Activated CD4-positive, alpha-beta T cell treated with anti-CD3 and anti-CD28 coated beads, Interleukin-2, amount 50 U/mL, for 16 hours (primary cell): Measurements from ENCODE around the gene SYT15.
"Not testable (repeated sequence)": the region's sequence is repeated elsewhere in the genome, so short reads cannot be mapped to it uniquely, and the experiment has no call there.

Source experiments
- DNase-seq: peaks from one replicate; pipeline ENCODE4 v3.0.0-alpha.2; 2020

SYT15 gene

DNA sequence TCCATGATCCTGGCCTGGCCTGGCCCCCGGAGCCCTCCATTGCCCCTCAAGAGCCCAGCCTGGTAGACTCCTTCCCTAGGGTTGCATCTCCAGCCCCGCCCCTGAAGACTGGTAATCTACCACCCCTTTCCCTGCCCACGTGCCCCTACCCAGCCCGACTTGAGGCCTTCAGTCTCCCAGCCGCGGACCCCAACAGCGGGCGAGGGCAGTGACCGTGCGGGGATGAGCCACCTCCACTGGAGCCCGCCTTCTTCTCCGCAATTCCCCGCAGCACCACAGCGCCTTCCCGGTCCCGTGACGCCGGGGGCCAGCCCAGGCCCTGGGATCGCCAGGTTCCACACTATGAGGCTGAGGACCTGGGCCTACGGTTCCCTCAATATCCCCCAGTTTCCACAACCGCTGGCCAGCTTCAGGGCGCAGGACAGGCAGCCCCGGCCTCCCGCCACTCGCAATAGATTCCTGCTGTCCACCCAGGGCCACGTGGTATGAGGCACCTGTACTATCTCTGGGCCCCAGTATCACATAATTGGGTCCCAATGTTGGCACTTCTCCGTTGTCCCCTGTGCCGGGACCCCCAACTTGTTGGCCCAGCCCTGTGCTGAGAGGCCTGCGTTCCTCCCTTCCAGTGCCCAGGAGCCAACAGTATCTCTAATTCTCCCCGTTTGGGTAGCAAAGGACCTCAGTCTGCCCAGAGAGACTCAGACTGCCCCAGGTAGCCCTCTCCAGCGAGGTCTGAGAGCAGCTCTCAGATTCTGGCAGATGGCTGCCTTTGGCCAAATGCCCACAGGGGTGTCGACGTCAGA lies 21.4 kb upstream of the SYT15 start:
- no peak for DNase-seq

- DNase-seq: no peak
Observed at GRCh38 chr10:46558122-46558391, 20.9 kb upstream of the SYT15 start.

DNA sequence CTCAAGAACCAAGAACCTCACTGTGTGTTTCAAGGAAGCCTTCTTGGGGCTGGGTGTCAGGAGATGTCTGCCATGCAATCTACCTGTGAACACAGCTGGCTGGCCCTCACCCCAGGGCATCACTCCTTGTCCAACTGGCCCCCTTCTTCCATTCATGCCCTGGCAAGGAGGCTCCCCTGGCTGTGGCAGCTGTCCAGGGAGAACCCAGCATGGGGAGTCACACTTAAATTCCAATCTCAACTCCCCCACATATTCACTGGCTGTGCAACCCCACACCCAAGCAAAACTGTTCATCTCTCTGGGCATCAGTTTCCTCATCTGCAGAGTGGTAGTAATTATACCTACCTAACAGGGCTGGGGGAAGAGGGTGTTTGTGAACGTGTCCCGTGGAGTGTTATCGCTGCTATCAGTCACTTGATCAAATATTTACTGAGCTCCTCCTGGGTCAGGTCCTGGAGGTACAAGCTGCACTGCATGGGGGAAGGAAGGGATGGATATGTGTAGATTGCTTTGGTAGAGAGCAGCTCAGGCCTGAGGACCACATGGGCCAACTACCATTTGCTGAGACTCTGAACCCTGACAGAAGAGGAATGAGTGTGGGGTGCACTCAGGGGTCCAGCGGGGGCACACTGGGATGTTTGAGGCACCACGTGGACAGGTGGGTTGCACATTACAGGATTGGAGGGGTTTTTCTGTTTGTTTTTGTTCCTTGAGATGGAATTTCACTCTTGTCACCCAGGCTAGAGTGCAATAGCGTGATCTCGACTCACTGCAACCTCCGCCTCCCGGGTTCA lies 20.3 kb upstream of the SYT15 start:
- DNase-seq: no peak

- no peak for DNase-seq
Observed at GRCh38 chr10:46559231-46559671, 19.7 kb upstream of the SYT15 start.

DNA sequence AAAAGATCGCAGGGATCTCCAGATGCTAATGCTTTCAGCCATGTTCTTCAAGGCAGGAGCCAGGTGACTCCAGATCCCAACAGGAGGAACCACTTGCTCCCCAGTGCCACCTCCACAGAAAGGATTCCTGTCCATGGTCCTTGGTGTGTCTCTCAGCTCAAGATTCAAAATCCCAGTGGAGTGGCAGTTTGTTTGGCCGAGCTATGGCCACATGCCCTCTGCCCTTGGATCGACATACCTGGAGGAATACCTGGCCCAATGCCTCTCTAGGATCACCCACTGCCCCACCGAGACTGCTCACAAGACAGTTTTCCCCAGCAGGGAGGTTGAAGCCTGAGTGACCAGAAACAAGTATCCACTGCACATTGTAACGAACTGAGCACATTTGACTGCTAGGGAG lies 18.5 kb upstream of the SYT15 start:
- no peak for DNase-seq

GRCh38 chr10:46560952-46561351 lies 18.0 kb upstream of the SYT15 start:
- no peak for DNase-seq

GRCh38 chr10:46565591-46566332 lies 13.2 kb upstream of the SYT15 start:
- peak; percentile 63 for DNase-seq

- not testable (repeated sequence) for DNase-seq
Observed at GRCh38 chr10:46567151-46567550, 11.8 kb upstream of the SYT15 start.

DNA sequence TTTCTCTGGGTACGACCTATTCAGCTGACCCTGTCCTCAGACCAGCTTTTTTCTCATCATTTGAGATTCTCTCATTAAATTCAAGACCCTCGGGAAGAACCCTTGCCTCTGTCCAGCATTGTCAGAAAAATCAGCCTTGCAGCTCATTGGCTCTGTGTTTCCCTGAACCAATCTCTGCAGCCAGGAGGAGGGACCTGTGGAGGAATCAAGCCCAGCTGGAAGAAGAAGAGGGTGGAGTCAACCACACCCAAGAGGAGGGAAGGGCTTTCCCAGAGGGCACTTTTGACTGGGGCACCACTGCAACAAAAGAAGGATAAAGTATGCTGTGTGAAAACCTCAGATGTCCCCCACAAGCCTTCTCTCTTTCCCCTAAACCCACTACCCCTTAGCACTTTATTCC lies 8.3 kb upstream of the SYT15 start:
- DNase-seq: not testable (repeated sequence)

DNA sequence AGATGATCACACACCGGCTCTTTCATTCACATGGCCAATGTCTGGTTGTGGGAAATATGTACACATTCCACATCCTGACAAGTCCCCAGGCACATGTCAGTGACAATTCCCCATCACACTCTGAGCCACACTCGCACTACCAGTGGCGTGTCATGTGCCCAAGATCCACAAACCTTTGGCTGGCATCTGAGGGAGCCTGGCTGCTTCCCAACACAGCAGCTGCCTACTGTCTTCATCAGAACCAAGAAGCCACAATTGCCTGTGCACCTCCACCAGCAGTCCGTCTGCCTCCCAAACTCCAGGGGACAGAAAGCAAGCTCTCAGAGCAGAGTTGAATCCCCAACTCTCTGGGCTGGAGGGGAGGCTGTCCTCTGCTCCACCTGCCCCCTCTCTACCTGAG lies 6.2 kb upstream of the SYT15 start:
- DNase-seq: not testable (repeated sequence)

- not testable (repeated sequence) for DNase-seq
Observed at GRCh38 chr10:46573314-46573713, 5.6 kb upstream of the SYT15 start.

DNA sequence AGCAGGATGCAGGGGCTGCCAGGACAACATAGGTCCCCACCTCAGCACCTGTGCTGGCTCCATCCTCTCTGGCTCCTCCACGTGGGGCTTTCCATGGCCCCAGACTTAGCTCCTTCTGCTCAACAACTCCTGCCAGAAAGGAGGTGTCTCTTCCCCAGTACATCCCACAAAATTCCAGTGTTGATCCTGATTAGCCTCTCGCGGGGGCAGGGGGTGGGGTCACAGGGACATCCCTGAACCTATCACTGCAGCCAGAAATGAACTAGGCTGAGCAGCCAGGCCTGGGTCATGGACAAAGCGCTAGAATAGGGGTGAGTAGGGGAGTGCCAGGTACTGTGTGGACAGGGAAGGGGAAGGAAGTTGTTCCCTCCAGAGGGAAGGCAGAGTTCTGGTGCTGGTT lies 5.0 kb upstream of the SYT15 start:
- not testable (repeated sequence) for DNase-seq

DNA sequence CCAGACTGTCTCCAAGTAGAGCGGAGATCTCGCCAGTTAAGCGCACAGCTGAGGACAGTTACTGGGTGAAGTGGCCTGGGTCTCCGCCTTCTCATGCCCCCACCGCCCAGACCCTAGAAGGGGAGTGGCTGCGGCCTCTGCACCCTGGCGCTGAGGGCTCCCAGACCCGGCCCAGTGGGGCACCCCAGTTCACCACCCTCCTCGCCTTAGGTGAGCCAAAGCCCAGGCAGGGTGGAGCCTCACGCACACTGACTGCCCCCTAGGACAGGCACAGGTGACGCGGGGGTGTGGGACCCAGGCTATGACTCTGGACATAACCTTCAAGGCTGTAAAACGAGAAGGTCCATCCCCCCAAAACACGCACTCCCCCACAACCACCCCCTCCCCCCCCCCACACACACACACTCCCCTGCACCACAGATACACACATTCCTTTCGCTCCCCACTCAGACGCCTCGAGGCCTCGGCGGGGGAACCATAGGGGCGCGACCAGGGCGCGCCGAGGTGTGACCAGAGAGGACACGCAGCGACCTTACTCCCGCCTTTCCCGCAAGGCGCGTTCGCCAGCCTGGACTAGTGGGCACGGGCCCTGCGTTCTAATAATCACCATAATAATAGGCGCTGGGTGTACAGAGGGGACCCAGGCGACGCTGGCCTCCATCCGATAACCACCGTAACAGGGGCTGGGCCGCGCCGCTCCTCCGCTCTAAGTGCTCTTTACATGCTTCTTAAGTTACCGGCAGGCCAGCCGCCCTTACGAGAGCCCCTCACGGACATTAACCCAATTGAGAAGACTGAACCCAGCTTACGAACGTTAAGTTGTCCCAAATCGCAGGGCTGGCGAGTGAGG lies 1.1 kb upstream of the SYT15 start:
- DNase-seq: not testable (repeated sequence)

GRCh38 chr10:46579378-46579777 lies 450 bp downstream of the SYT15 start:
- DNase-seq: not testable (repeated sequence)

- DNase-seq: not testable (repeated sequence)
Observed at GRCh38 chr10:46581997-46582396, 3.1 kb downstream of the SYT15 start.

- not testable (repeated sequence) for DNase-seq
Observed at GRCh38 chr10:46582568-46582967, 3.6 kb downstream of the SYT15 start.

GRCh38 chr10:46584196-46584595 lies 5.3 kb downstream of the SYT15 start:
- not testable (repeated sequence) for DNase-seq

DNA sequence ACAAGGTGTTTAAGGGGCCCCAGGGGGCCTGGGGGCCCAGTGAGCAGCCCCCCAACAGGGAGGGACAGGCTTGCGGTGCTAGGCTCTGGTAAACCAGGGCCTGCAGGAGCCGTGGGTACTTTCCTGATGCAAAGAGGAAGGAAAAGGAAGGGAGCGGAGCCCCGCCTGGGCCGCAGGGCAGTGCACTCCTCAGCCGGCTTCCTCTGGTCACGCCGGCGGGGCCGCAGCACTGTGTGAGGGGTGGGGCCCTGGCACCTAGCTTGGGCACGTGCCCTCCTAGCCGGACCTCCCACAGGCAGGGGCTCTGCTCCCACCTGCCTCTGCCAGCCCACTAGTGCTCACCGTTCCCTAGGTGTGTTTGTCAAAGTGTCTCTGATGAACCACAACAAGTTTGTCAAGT lies 6.3 kb downstream of the SYT15 start:
- not testable (repeated sequence) for DNase-seq

DNA sequence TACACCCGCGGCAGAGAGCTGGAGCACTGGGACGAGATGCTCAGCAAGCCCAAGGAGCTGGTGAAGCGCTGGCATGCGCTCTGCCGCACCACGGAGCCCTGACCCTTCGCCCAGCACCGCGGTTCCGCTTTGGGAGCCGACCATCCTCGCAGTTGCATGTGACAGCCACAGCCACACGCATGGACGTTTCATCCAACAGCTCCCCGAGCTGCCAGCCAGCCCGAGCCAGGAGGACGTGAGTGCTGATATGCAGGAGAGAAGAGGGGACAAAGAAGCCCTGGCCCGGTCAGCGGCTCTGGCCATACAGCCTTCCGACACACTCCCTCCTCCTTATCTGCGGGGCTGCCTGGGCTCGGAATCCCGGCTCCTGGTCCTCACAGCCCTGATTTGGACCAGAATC lies 8.6 kb downstream of the SYT15 start:
- not testable (repeated sequence) for DNase-seq

GRCh38 chr10:46588221-46588620 lies 9.3 kb downstream of the SYT15 start:
- not testable (repeated sequence) for DNase-seq

- DNase-seq: not testable (repeated sequence)
Observed at GRCh38 chr10:46589589-46589988, 10.7 kb downstream of the SYT15 start.

GRCh38 chr10:46591053-46591452 lies 12.1 kb downstream of the SYT15 start:
- DNase-seq: not testable (repeated sequence)

DNA sequence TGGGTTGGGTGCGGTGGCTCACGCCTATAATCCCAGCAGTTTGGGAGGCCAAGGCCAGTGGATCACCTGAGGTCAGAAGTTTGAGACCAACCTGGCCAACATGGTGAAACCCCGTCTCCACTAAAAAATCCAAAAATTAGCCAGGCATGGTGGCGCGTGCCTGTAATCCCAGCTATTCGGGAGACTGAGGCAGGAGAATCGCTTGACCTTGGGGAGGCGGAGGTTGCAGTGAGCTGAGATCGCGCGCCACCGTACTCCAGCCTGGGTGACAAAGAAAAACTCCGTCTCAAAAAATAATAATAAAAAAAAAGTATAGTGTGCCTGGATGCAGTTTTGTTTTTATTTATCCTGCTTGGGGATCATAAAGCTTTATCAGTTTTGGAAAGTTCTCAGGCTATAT lies 14.4 kb downstream of the SYT15 start:
- DNase-seq: not testable (repeated sequence)
